GM18867 (cell line): Measurements from ENCODE around the gene MAPK11.

Experiments used
- ATAC-seq: cut with Tn5 transposase; IDR thresholded peaks from one replicate; pipeline ENCODE4 v1.9.1; 2021; ENCODE audit warnings: mild to moderate bottlenecking, moderate library complexity; ENCODE audit not compliant: unreplicated experiment

MAPK11 gene

DNA sequence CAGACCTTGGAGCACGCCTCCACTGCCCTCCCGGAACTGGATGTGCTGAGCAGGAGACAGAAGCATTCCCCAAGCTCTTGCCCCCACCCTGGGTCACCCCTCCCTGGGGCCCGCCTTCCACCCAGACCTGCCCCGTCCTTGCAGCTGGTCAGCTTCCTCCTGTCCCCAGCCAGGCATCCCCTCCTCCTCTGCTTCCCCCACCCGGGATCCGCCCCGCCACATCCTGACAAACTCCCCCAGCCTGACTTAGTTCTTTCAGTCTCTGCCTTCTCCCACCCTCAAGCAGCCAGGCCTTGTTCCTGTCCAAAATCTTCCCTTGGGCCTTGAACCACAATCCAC is 38.4 kb upstream of the MAPK11 start:
- no peak for ATAC-seq

DNA sequence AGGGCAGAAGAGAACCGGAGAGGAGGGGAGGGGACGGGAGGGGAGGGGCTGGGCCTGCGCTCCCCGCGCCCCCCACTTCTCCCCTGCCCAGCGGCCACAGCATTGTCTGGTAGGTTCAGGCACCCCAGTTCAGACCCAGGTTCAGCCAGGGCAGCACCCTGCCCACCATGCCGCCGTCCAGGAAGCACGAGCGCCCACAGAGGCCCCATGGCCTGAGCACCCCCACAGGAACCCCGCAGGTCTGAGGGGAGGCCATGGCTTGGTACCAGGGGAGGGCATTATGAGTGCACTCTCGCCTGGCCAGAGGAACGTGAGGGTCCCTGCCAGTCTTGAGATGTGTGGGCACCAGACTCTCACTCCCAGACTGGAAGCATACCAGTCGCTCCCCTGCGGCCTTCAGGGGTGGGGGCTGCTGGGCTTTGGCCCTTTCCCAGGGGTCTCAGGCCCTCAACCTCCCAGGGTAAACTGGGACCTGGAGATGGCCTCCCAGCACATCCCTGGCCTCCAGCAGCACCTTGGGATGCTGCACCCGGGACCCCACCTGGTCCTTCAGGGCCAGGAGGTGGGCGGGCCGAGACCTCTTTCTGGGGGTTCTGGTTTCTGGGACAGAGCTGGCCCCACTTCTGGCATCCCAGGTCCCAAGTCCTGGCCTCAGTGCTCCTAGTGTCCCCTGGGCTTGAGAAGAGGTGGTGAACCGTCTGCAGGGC is 37.9 kb upstream of the MAPK11 start:
- ATAC-seq, result no peak

DNA sequence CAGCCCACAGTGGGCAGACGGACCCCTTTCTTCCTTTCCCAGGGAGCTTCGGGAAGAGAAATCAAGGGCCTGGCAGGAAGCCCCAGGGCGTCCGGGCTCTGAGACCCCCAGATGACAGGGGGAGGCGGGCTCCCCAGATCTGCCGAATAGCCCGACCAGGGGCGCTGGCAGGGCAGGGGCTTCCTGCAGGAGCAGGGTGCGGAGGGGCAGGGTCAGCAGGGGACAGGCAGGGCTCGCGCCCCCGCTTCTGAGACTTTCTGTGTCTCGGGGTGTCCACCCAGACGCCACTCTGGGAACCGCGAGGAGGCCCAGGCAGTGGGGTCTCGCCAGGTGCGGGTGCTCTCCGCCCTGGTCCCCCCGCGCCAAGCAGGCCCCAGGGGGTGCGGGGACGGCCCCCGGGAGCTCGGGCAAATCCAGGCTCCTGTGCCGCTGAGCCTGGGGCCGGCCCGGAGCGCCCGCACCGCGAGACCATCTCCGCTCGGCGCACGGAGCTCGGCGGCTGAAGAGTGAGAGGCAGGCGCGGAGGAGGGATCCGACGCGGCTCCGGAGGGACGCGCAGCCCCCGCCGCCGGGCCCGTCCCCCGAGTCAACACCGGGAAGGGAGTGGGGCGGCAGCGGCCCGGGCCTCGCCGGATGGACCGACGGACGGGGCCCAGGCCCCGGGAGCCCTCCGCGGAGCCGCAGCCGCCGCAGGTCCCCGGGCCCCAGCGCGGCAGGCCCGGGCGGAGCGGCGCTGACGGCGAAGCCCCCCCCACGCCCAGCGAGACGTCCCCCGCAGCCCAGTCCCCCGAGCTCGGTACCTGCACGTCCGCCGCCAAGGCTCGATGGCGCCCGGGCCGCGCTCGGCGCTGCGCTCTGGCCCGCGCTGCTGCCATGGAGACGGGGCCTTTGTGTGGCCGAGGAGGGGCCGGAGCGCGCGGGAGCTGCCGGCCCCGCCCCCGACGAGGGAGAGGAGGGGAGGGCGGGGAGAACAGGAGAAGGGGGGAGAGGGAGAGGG is 36.9 kb upstream of the MAPK11 start, which contains the start of gene PLXNB2:
Gene PLXNB2 (minus strand): TSS at position 894 of the 997 bp plus-strand sequence. CDS start 17,062 bp downstream, outside the sequence.
- ATAC-seq, result peak; percentile 36

DNA sequence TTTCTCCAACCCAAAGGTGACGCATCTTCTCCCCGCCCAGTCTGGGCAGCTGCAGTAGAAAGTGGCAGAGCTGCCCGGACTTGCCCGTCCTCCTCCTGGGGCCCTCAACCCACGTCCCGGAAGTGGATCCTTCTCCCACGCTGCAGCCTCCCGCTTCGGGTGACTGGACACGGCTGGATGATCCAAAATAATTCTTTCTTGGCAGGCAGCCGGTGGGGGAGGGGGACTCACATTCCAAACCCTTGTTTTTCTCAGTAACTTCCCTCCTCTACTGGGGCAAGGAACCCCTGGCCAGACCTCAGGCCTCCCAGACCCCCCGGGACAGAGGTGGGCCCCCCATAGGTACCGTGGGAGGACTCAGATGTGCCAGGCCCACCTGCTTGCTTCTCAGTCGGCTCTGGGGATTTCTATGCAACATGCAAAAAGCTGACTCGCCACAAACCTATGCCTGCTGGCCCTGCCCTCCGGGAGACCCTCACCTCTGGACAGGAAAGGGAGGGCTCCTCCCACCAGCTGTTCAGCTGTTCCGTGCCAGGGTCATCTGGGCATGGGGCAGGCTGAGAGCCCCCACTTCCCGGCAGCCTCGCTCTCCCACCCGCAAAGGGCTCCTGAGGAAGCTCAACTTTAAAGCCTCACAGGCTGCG is 35.9 kb upstream of the MAPK11 start:
- peak; percentile 32 for ATAC-seq

- no peak for ATAC-seq
Observed at GRCh38 chr22:50305393-50305922, 35.3 kb upstream of the MAPK11 start.

DNA sequence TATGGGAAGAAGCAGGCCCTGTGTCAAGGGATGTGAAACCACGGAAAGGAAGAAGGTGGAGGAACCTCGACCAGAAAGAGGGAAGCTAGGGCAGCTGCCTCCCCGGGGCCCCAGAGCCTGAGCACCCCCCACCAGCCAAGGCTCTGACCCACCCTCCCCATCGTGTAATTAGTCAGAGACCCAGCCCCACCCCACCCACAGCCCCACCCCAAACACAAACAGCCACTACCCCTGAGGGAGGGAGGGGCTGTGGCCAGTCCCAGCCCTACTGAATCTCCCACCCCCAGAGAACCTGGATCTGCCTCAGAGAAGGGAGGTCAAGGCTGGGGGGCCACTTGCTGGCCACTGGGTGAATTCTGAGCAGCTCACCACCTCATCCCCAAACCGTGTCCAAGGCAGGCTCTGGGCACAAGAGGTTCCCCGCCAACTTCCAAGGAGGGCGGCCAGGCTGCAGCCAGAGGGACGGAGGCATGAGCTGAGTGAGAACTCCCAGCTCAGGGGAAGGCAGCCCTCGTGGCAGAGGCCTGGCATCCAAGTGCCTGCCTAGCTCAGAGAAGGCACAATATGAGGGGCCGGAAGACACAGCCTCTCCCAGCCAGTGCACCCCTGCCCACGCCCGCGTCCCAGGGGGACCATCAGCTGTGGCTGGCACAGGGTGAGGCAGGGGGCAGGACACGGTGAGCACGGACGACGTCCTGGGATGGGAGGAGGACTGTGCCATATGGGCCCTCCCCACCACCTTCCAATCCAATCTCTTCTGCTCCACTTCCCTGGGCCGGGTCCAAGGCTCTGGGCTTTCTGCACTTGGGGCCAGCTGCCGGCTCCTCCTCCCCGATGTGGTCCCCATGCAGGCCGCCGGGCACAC is 34.6 kb upstream of the MAPK11 start:
- ATAC-seq, result no peak

DNA sequence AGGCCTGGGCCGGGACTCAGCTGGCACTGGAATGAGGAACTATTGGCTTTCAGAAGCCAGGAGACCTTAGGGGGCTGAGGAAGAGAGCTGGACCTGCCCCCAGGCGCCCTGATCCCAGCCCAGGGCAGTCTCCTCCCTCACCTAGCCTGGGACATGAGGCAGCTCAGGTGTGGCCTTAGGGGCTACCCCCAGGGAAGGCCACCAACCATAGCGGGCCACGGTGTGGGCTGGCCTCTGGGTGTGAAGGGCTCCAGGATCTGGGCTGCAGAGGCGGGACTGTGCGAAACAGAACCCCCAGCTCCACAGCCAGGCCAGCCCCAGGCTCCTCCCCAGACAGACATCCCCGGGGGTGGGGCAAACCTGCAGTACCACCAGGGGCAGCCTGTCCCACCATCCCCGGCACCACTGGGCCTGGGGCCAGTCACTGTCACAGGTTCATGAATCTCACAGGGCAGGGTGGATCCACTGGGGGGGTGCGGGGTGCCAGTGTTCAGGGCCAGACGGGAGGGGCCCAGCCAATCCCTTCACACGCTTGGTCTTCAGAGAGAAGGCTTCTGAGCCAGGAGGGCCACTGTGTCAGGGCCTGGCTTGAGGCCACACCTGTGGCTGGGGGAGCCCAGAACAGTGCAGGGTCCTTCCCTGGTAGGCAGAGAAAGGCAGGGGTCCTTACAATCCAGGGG is 33.8 kb upstream of the MAPK11 start:
- no peak for ATAC-seq

DNA sequence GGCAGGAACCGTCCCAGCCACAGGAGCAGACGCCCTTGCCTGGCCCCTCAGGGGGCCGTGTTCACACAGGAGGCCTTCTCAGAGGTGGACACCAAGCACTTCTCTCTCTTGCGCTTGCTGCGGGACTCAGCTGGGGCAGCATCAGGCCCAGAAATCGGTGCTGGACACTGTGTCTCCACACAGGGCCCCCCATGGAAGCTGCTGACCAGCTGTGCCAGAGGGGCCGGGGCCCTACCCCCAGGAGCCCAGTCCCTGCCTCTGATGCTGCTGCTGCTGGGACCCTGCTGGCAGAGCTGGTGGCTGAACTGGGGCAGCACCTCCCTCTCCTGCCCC is 33.3 kb upstream of the MAPK11 start:
- ATAC-seq, result no peak

DNA sequence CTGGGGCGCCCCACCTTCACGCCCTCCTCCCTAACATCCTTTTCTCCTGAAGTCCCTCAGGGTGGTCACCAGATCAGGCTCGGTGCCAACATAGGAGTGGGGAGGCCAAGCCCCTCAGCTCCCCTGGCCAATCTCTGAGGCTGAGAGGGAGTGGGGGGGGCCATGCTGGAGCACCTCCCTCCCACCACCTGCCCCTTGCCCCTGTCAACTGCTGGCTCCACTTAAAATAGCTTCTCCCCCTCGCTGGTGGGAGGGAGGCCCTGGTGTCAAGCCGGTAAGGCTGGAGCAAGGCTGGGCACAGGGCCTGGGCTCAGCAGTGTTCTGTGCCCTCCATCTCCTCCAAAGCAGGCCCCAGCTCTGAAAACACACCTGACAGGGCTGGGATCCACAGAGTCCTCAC is 32.4 kb upstream of the MAPK11 start:
- ATAC-seq, result no peak

DNA sequence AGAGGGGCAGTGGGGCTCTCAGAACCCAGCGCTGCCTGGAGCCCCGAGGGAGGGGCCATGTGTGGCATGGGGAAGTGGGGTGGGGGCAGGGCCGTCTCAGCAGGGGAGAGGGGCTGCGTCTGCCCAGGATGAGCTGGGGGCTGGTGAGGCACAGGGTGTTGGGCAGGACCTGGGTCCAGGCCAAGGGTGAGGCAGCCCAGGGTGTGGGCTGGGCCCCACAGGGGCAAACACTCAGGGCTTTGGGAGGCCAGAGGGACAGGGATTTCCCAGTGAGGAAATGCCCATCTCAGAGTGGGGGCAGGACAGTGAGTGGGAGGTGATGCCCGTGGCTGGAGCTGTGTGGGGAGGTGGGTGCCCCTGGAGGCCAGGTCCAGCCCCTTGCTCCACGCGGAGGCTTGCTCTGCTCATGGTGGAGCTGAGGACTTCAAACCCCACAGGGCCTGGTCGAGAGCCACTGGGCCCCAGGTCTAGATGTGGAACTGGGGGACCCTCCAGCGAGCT is 31.9 kb upstream of the MAPK11 start:
- no peak for ATAC-seq

GRCh38 chr22:50301581-50301991 is 31.4 kb upstream of the MAPK11 start:
- ATAC-seq, result no peak

- no peak for ATAC-seq
Observed at GRCh38 chr22:50300620-50301257, 30.6 kb upstream of the MAPK11 start.

- no peak for ATAC-seq
Observed at GRCh38 chr22:50299785-50300619, 29.8 kb upstream of the MAPK11 start.

DNA sequence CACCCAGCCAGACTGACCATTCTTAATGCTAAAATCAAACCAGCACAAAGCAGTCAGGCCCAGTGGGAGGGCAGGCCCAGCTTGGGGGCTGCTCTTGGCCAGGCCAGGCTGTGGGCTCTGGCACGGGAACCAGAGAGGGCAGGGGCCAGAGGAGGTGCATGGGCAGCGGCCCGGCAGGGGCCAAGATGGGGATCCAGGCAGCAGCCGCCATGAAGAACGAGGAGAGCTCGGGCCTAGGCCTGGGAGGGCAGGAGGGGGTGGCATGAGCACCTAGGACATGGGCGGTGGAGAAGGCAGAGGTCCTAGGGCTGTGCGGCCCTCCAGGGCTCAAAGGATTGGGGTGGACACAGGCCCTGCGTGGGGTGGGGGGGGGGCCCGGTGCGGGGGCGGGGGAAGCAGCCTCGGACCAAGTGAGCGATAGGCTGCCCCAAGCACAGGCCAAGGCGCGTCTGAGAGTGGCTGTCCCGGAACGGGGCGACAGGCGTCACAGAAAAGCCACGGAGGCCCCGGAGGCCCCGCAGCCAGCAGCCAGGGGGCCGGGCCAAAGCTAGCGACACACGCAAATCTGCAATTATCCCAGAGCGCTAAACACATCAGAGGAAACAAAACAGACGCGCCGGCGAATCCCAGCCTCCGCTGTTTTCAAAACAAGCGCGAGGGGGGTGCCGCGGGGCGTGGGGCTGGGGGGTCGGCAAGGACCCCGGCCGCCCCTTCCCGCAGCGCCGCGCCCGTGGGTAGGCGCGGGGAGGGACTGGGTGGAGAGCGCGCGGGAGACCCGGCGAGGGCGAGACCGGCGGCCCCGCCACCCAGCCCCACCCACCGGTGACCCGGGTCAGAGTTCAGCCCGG is 29.0 kb upstream of the MAPK11 start:
- no peak for ATAC-seq

GRCh38 chr22:50298266-50298637 is 28.1 kb upstream of the MAPK11 start:
- no peak for ATAC-seq

DNA sequence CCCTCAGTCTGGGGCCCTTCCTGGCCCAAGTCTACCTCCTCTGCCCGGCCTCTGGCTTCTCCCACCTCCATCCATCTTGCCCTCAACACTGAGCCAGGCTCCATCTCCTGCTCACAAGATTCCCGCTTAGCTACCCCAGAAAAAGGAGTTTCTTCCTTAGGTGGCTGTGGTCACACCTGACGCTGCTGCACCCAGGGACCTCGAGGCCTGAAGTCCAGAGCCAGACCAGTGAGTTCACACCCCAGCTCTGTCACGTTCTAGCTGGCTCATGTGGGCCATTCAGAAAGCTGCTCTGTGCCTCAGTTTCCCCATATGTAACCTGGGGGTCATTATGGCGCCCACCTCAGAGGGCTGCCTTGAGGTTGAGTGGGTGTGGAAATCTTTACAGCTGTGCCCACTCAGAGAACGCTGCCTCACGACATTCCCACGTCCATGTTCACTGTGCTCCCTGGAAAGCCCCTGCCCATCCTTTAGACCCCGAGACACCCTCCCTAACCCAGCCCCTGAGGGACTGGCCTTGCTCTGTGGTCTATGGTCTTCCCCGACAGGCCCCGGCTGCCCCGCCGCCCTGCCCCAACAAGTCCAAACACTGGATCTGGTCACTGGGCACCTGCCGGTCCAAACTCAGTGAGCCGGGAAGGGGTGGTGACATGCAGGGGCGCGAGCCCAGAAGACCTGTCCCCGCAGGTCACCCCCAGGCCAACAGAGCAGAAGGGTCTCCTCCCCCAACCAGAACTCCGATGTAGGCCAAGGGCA is 27.5 kb upstream of the MAPK11 start:
- ATAC-seq, result no peak
